HEK293T (cell line): ENCODE results near the gene ACOX3.

Source experiments
- CTCF ChIA-PET: fragments of 350-600 bp; formaldehyde crosslinking; extraction: SDS; loops from one replicate; lab custom pipeline; 2021; ENCODE audit warnings: antibody characterized with exemption, inconsistent platforms; lab: Yijun Ruan, JAX
- POLR2A ChIA-PET: fragments of 350-600 bp; formaldehyde crosslinking; extraction: SDS; loops from one replicate; lab custom pipeline; 2020; ENCODE audit warnings: antibody characterized with exemption, inconsistent platforms; lab: Yijun Ruan, JAX
- DNase-seq: peaks from one replicate; pipeline ENCODE4 v3.0.0; 2012; ENCODE audit warnings: mixed read lengths; ENCODE audit errors: extremely low spot score
- ARNT ChIP-seq: fragments of 450-650 bp; IDR thresholded peaks from 2 replicates; pipeline ENCODE4 v1.6.1; 2017; ENCODE audit warnings: mild to moderate bottlenecking
- BHLHE40 ChIP-seq: fragments of 450-650 bp; IDR thresholded peaks from 2 replicates; pipeline ENCODE4 v1.6.1; 2016; ENCODE audit warnings: mild to moderate bottlenecking, moderate library complexity, borderline replicate concordance
- CTBP1 ChIP-seq: fragments of 450-650 bp; IDR thresholded peaks from 2 replicates; pipeline ENCODE4 v1.6.1; 2016; ENCODE audit warnings: borderline replicate concordance
- ELF4 ChIP-seq: fragments of 450-650 bp; IDR thresholded peaks from 2 replicates; pipeline ENCODE4 v1.6.1; 2017; ENCODE audit warnings: antibody characterized with exemption
- FOXA1 ChIP-seq: fragments of 450-650 bp; IDR thresholded peaks from 2 replicates; pipeline ENCODE4 v1.6.1; 2016; ENCODE audit warnings: mild to moderate bottlenecking
- FOXK2 ChIP-seq: fragments of 450-650 bp; IDR thresholded peaks from 2 replicates; pipeline ENCODE4 v1.6.1; 2016; ENCODE audit warnings: mild to moderate bottlenecking
- FOXM1 ChIP-seq: fragments of 450-650 bp; IDR thresholded peaks from 2 replicates; pipeline ENCODE4 v1.6.1; 2017; ENCODE audit warnings: mild to moderate bottlenecking, borderline replicate concordance
- HDGF ChIP-seq: fragments of 450-650 bp; IDR thresholded peaks from 2 replicates; pipeline ENCODE4 v1.6.1; 2017; ENCODE audit warnings: antibody characterized with exemption, borderline replicate concordance
- L3MBTL2 ChIP-seq: fragments of 450-650 bp; conservative IDR thresholded peaks from 2 replicates; pipeline ENCODE4 v1.6.1; 2016; ENCODE audit warnings: mild to moderate bottlenecking
- LEF1 ChIP-seq: fragments of 450-650 bp; IDR thresholded peaks from 2 replicates; pipeline ENCODE4 v1.6.1; 2017; ENCODE audit warnings: mild to moderate bottlenecking, borderline replicate concordance
- NFRKB ChIP-seq: fragments of 450-650 bp; IDR thresholded peaks from 2 replicates; pipeline ENCODE4 v1.6.1; 2016; ENCODE audit warnings: mild to moderate bottlenecking, moderate library complexity
- SP1 ChIP-seq: fragments of 450-650 bp; IDR thresholded peaks from 2 replicates; pipeline ENCODE4 v1.6.1; 2017
- SUZ12 ChIP-seq: fragments of 450-650 bp; IDR thresholded peaks from 2 replicates; pipeline ENCODE4 v1.6.1; 2016; ENCODE audit warnings: mild to moderate bottlenecking
- TARDBP ChIP-seq: fragments of 450-650 bp; IDR thresholded peaks from 2 replicates; pipeline ENCODE4 v1.6.1; 2016
- ZNF384 ChIP-seq: fragments of 450-650 bp; IDR thresholded peaks from 2 replicates; pipeline ENCODE4 v1.6.1; 2016
- TF ChIP-seq, protein P1 (sequence below): fragments of 450-650 bp; IDR thresholded peaks from 2 replicates; pipeline ENCODE4 v1.6.1; 2016

ACOX3 gene

GRCh38 chr4:8359193-8359592 lies 81.3 kb downstream of the ACOX3 start:
- DNase-seq, result no peak
- ChIA-PET POLR2A (no interaction called here), CTCF (no interaction called here)
- TF ChIP-seq TARDBP (no peak), LEF1 (no peak), SP1 (no peak), FOXA1 (no peak), ZNF384 (no peak), BHLHE40 (no peak), ELF4 (no peak), ARNT (no peak)

DNA sequence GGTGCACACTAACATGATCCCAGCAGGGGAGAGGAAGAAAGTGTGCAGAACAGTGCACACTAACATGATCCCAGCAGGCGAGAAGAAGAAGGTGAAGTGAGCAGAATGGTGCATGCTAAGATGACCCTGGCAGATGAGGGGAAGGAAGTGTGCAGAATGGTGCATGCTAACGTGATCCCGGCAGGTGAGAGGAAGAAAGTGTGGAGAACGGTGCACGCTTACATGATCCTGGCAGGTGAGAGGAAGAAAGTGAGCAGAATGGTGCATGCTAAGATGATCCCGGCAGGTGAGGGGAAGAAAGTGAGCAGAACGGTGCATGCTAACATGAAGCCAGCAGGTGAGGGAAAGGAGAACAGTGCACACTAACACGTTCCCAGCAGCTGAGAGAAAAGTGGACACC lies 83.7 kb downstream of the ACOX3 start:
- no peak for TF ChIP-seq LEF1
- no peak for TF ChIP-seq TARDBP
- ChIA-PET CTCF (no interaction called here), POLR2A (no interaction called here)
- no peak for DNase-seq

DNA sequence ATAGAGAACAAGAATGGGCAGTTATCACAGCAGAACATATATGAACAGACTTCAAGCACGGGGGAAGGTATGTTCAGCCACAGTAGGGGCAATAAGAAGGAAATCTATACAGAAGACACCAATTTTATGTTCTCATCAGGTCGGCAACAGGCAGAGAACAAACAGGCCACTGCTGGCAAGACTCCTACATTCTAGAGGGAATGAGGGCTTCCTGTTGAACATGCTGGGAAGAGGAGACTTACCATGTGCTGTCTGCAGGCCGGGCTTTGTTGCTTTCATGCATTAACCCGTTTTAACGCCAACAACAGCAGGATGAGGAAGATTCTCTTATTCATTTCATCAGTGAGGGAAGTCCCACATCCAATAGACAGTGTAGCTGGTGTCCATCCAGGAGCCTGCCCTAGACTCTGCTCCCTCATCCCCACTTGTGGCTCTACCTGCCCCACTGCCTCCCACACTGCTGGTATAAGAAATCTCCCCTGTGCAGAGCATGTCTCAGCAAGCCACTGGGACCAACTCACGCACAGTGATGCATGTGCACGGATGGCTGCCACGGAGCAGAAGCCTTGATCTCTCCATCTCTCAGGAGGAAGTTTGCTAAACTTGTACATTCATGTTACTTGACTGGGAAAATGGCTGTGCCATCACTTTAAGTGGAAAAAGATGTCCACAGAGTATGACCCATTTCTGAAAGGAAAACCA lies 84.5 kb downstream of the ACOX3 start:
- POLR2A ChIA-PET, result no interaction called here
- TF ChIP-seq BHLHE40 (no peak), LEF1 (no peak), FOXM1 (no peak), FOXA1 (no peak), CTBP1 (no peak), NFRKB (no peak), ELF4 (no peak), ARNT (no peak), HDGF (no peak), ZNF384 (no peak), L3MBTL2 (no peak), SUZ12 (no peak), TARDBP (no peak), SP1 (no peak), FOXK2 (no peak)
- TF ChIP-seq, protein P1, sequence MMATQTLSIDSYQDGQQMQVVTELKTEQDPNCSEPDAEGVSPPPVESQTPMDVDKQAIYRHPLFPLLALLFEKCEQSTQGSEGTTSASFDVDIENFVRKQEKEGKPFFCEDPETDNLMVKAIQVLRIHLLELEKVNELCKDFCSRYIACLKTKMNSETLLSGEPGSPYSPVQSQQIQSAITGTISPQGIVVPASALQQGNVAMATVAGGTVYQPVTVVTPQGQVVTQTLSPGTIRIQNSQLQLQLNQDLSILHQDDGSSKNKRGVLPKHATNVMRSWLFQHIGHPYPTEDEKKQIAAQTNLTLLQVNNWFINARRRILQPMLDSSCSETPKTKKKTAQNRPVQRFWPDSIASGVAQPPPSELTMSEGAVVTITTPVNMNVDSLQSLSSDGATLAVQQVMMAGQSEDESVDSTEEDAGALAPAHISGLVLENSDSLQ, result no peak
- DNase-seq, result no peak
- CTCF ChIA-PET, result no interaction called here

DNA sequence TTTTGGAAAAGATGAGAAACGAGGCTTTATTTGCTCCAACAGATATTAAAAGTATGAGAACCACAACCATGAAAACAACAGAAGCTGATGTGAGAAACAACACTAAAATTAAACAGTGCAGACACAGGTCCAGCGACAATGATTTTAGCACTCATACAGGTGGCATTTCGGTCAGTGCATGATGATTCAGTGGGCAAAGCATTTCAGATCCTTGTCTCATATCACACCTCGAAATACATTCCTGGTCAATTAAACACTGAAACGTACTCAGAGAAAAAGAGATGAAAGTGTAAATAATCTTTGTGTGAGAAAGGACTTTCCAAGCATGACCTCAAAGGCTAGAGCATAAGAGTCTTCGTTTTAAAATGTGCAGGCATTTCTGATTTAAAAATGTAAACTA lies 85.2 kb downstream of the ACOX3 start:
- DNase-seq, result no peak
- POLR2A ChIA-PET, result no interaction called here
- CTCF ChIA-PET, result no interaction called here
- TF ChIP-seq NFRKB (no peak), ZNF384 (no peak), ELF4 (no peak), FOXK2 (no peak), L3MBTL2 (no peak), FOXA1 (no peak), SUZ12 (no peak), FOXM1 (no peak), HDGF (no peak), SP1 (no peak), BHLHE40 (no peak), CTBP1 (no peak), ARNT (no peak), TARDBP (no peak), LEF1 (no peak)
- TF ChIP-seq, protein P1, result no peak

GRCh38 chr4:8353912-8354453 lies 86.5 kb downstream of the ACOX3 start:
- POLR2A ChIA-PET, result no interaction called here
- CTCF ChIA-PET, result interaction anchor here (1.1 kb wide), 1 partner anchor 178 kb away, joined by 3 read pairs; no protein-coding TSS in a partner anchor

GRCh38 chr4:8353158-8353669 lies 87.3 kb downstream of the ACOX3 start:
- ChIA-PET POLR2A (no interaction called here), CTCF (interaction anchor here (1.0 to 1.1 kb wide), 2 partner anchors 10 to 177 kb away, joined by 3 read pairs; no protein-coding TSS in a partner anchor)

More at GRCh38 chr4:8353912-8354453, 86.5 kb downstream of the ACOX3 start:
- TF ChIP-seq LEF1 (no peak), ARNT (no peak), FOXK2 (no peak), SUZ12 (no peak), ZNF384 (no peak), L3MBTL2 (no peak), ELF4 (no peak), FOXA1 (no peak), CTBP1 (no peak), SP1 (no peak), NFRKB (no peak), BHLHE40 (no peak), HDGF (no peak), FOXM1 (no peak)
- no peak for DNase-seq

More at GRCh38 chr4:8353158-8353669, 87.3 kb downstream of the ACOX3 start:
- no peak for TF ChIP-seq ZNF384
- no peak for TF ChIP-seq TARDBP
- TF ChIP-seq BHLHE40, result no peak
- TF ChIP-seq LEF1, result no peak
- no peak for TF ChIP-seq ARNT
- TF ChIP-seq SUZ12, result no peak
- no peak for TF ChIP-seq ELF4
- no peak for TF ChIP-seq NFRKB
- no peak for TF ChIP-seq HDGF
- TF ChIP-seq, protein P1, result no peak
- no peak for TF ChIP-seq FOXA1
- no peak for TF ChIP-seq FOXK2
- no peak for TF ChIP-seq SP1
- no peak for TF ChIP-seq FOXM1
- TF ChIP-seq L3MBTL2, result no peak
- no peak for TF ChIP-seq CTBP1
- no peak for DNase-seq
